Choroid plexus epithelial cell (primary cell): ENCODE results near the gene SLC1A2.

Source experiments
- DNase-seq: peaks from one replicate; pipeline ENCODE4 v3.0.0-alpha.2; 2010; ENCODE audit warnings: low read depth
- H3K4me3 ChIP-seq: 2 replicates; pipeline ENCODE4 v1.5.1; 2011; ENCODE audit warnings: low read depth, mild to moderate bottlenecking, control low read depth, low read length, moderate library complexity
- TF ChIP-seq, protein P1 (sequence below): conservative IDR thresholded peaks from 2 replicates; pipeline ENCODE4 v1.5.1; 2011; ENCODE audit warnings: low read depth, mild to moderate bottlenecking, control low read depth, inconsistent platforms, low read length, moderate library complexity

Gene SLC1A2

DNA sequence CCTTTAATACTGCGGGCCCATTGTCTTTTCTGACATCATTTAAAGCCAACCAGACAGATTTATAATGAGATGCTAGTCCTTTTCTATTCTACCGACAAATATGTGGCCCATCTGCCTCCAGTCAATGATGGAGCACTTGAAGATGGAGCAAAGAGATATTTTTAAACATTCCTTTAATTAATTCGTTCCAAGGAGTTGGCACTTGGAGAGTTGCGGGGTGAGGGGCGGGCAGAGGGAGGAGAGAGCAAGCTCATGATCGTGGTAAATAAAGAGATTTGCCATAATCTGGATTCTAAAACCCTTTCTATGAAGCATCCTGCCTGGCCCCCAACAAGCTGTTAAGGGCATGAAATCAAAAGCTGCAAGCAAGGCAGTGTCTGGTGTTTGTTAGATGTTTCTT, 5.0 kb downstream of the SLC1A2 start:
- no peak overlapping the region for H3K4me3 ChIP-seq
- DNase-seq = no peak
- TF ChIP-seq, protein P1, sequence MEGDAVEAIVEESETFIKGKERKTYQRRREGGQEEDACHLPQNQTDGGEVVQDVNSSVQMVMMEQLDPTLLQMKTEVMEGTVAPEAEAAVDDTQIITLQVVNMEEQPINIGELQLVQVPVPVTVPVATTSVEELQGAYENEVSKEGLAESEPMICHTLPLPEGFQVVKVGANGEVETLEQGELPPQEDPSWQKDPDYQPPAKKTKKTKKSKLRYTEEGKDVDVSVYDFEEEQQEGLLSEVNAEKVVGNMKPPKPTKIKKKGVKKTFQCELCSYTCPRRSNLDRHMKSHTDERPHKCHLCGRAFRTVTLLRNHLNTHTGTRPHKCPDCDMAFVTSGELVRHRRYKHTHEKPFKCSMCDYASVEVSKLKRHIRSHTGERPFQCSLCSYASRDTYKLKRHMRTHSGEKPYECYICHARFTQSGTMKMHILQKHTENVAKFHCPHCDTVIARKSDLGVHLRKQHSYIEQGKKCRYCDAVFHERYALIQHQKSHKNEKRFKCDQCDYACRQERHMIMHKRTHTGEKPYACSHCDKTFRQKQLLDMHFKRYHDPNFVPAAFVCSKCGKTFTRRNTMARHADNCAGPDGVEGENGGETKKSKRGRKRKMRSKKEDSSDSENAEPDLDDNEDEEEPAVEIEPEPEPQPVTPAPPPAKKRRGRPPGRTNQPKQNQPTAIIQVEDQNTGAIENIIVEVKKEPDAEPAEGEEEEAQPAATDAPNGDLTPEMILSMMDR = no peak

DNA sequence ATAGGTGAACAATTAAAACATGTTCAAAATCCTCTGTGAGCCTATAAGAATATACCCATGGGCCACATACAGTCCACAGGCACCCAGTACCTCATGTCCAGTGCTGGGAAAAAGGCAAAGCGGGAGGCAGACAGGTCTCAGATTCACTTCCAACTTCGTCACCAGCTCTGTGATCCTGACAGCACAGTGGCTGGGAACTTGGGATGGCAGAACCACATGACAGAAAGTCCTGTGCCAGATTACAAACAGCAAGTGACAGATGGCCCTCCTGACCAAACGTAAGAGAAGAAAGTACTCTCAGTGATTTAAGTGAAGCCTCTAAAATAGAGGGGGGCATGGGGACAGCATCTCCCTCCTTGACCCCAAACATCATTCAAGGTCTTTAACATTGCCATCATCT, 5.8 kb downstream of the SLC1A2 start:
- DNase-seq = no peak
- TF ChIP-seq, protein P1 = no peak

DNA sequence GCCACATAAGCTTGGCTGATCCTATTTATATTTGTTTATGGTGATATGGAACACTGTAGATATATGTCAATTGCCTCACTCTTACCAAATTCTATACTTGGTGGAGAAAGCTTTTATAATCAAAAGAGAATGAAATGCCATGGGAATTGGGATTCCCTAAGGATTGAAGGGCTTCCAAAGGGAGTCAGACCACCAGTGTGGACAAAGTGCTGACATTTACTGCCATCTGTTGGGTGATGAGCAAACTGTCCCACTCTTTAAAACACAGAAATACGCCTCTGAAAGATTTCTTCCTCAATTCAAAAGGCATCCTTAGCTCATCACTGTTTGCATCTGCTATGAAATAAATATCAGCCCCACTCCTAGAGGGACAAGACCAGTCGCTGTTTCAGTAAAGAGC, 7.1 kb downstream of the SLC1A2 start:
- TF ChIP-seq, protein P1 = peak; percentile 60
- H3K4me3 ChIP-seq = no peak overlapping the region
- DNase-seq = no peak

More for the DNA sequence above, 5.8 kb downstream of the SLC1A2 start:
- H3K4me3 ChIP-seq = no peak overlapping the region

DNA sequence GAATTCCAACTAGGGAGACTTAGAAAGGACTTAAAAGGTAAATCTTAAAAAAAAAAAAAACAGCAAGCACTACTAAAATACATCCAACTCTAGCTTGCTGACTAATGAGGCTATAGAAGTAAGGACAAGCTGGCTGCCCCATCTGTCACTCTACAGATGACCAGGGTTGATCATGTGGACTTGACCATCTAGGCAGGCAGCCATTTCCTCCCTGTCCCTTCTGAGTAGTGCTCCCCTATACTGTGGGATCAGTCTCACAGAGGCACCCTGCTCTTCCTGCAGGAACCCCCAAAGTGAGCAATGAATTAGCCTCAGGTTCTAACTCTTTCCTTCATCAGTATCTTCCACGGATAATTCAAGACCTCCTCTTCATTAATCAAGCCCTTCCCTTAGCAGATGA, 12.3 kb downstream of the SLC1A2 start:
- H3K4me3 ChIP-seq = no peak overlapping the region
- DNase-seq = no peak
- TF ChIP-seq, protein P1 = no peak

DNA sequence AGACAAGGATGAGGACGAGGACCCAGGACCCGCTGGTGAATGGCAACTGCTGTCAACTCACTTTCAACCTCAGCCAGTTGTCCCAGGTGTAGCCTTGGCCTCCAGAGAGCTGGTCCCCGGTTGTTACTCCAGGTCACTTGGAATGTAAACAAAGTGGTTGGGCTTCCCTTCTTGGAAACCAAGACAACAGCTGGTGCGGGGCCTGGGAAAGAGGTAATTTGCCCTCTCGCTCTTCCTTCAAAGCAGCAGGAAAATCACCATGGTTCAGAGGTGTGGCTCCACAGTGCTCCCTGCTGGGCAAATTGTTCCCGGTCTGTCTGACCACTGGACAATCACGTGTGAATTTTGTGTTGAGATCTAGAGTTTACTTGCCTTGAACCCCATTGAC, 15.0 kb downstream of the SLC1A2 start:
- peak; percentile 57 for DNase-seq
- TF ChIP-seq, protein P1 = peak; percentile 75
- H3K4me3 ChIP-seq = no peak overlapping the region

DNA sequence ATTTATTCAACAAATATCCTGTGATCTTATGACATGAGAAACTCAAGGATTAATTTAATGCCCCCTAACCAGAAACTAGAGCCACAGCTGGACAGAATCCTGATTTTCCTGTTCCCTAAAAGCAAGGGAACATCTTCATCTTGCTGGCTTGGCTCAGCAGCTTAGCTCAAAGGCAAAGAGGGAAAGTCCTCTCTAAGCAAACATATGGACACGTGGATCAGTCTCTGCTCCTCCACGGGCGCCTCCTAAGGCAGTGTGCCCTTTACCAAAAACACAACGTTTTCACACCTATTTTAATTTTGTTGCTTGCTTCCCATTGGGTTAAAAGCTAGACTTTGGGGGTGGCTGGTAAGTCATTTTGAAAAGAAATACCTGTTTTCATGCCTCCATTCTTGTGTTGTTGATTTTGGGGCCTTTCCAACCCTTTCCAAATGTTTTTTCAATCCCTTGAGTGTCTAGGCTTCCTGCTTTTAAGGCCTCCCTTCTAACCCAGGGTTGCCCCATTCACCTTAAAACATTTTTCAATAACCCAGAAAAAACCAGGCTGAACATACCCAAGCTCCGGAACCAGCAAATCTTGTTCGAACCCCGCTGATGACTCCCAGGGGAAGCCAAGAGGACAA, 15.5 kb downstream of the SLC1A2 start:
- TF ChIP-seq, protein P1 = no peak
- no peak overlapping the region for H3K4me3 ChIP-seq
- DNase-seq = no peak
